Esophagus squamous epithelium (tissue), 5 donors: ENCODE results near the gene ZFHX3. TPM values are rescaled to one million over a fixed set of nuclear protein-coding genes. Genes with fewer than 3 reads are reported as not detected.

Experiments
- DNase-seq: peaks from one replicate; lab custom pipeline; 2025; lab: John Stamatoyannopoulos, UW
- H3K27ac ChIP-seq, 4 donors: fragments of 200-600 bp; sonication (generic); one replicate each; pipeline ENCODE4 v1.5.1; 2016 to 2019; ENCODE audit warnings: mild to moderate bottlenecking in 1 of 4
- H3K27me3 ChIP-seq, 4 donors: fragments of 200-600 bp; sonication (generic); 1 replicate in 3 of 4; 2 replicates in 1 of 4; pipeline versions ENCODE4 v1.5.1 to v1.6.0; 2017 to 2021; ENCODE audit warnings: antibody characterized with exemption in 1 of 4
- H3K36me3 ChIP-seq, 3 donors: fragments of 200-600 bp; sonication (generic); one replicate each; pipeline ENCODE4 v1.5.1; 2016 to 2019
- H3K4me1 ChIP-seq, 3 donors: fragments of 200-600 bp; sonication (generic); one replicate each; pipeline ENCODE4 v1.5.1; 2017 to 2019
- H3K4me3 ChIP-seq, 4 donors: fragments of 200-600 bp; sonication (generic); 1 replicate in 3 of 4; 2 replicates in 1 of 4; pipeline ENCODE4 v1.5.1; 2016 to 2019; ENCODE audit warnings: mild to moderate bottlenecking in 2 of 4, moderate library complexity in 1 of 4
- H3K9me3 ChIP-seq, 3 donors: fragments of 200-600 bp; sonication (generic); one replicate each; pipeline ENCODE4 v1.5.1; 2016 to 2019
- POLR2A ChIP-seq, 4 donors: fragments of 450-650 bp; IDR thresholded peaks; one replicate each; pipeline ENCODE4 v1.6.1; 2017; ENCODE audit warnings: antibody characterized with exemption in 4 of 4, mild to moderate bottlenecking in 4 of 4, moderate library complexity in 3 of 4
- WGBS, 2 donors: methylation state at CpG; one replicate each; pipeline ENCODE4 v1.1.5; 2018; 5-methylcytosine and 5-hydroxymethylcytosine counted together
- intact Hi-C: fragments of 100-400 bp; cut with DNase I; formaldehyde crosslinking; loops from one replicate; pipeline ENCODE4 v1.15.0; 2022
- total RNA-seq, 4 donors: library from RNA; depleted of rRNA; stranded (reverse); fragments of >200 nt; gene quantifications; one replicate each; pipeline ENCODE4 v1.1.0, GENCODE V29; 2016
- TF ChIP-seq, protein P1 (sequence below), 6 experiments: fragments of 450-650 bp in 4 of 6; fragments of 200-600 bp in 2 of 6; sonication (generic) in 2 of 6; IDR thresholded peaks; one replicate each; pipeline ENCODE4 v1.5.1; 2016 to 2019; ENCODE audit warnings: antibody characterized with exemption in 6 of 6, mild to moderate bottlenecking in 4 of 6, moderate library complexity in 4 of 6
- donor health status: DM: yes; HTN: yes; CAD: no.

Gene ZFHX3
- total RNA-seq, 4 donors from 2014 or later: 3.5 to 12.8 (median 4.5) TPM

DNA sequence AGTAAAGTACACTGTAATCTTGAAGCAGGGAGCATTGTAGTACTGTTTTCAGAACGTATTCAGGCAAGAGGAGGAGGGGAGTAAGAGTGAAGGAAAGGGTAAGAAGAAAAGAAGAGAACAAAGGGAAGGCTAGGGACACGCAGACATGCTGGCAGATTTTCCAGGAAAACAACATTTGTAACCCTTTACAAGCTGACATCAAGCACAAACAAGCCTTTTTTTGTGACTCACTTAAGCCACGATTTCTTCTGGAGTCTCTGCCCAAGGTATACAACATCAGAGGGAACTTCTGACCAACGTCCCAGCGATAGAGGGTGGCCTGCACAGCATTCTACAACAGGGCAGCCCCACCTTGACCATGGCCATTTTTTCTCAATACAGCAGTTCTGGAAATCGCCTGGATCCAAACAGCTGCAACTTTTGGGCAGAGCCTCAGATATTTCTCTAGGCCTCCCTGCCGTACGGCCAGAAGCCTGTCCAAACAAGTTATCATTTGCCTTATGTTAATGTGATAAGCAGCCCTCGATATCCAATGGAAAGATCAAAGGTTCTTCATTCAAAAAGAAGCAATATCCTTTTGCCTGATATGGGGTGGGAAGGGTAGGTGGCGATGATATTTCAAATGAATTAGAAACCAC, 247.3 kb downstream of the ZFHX3 start:
- Histone ChIP-seq H3K4me3 (no peak overlapping the region), H3K27me3 (no peaks in the 10 kb centered on the region), H3K36me3 (peaks cover 0 to 53% (median 11%) of the 10 kb centered on the region in 3 donors), H3K9me3 (no peaks in the 10 kb centered on the region), H3K27ac (no peak overlapping the region), H3K4me1 (peaks cover 0 to 12% (median 3%) of the 10 kb centered on the region in 3 donors)
- 34 to 36% methylated on average over 8 to 10 of the region's 10 CpGs for WGBS, 2 donors
- intact Hi-C loops: no loop called here
- no peak for DNase-seq
- TF ChIP-seq POLR2A (IDR thresholded peaks at IDR 0.05): no peak
- TF ChIP-seq, protein P1, sequence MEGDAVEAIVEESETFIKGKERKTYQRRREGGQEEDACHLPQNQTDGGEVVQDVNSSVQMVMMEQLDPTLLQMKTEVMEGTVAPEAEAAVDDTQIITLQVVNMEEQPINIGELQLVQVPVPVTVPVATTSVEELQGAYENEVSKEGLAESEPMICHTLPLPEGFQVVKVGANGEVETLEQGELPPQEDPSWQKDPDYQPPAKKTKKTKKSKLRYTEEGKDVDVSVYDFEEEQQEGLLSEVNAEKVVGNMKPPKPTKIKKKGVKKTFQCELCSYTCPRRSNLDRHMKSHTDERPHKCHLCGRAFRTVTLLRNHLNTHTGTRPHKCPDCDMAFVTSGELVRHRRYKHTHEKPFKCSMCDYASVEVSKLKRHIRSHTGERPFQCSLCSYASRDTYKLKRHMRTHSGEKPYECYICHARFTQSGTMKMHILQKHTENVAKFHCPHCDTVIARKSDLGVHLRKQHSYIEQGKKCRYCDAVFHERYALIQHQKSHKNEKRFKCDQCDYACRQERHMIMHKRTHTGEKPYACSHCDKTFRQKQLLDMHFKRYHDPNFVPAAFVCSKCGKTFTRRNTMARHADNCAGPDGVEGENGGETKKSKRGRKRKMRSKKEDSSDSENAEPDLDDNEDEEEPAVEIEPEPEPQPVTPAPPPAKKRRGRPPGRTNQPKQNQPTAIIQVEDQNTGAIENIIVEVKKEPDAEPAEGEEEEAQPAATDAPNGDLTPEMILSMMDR (IDR thresholded peaks at IDR 0.05): no peak

DNA sequence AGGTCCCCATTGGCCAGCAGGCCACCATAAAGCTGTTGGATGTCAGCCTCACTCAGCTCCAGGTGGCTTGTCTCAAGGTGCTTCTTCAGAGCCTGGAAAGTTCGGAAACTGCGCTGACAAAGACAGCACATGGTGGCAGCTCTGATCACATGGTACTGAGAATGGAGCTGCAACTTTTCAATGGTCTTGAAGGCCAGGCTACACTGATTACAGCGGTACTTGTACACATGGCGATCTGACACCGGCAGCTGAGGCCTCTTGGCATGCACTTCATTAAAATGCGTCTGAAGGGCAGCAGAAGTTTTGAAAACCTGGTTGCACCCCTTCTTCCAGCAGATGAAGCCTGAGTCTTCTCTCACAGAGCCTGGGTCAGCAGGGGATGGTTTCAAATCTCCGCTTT, 249.7 kb downstream of the ZFHX3 start:
- Histone ChIP-seq H3K9me3 (no peaks in the 10 kb centered on the region), H3K4me3 (no peak overlapping the region), H3K4me1 (peaks cover 0 to 12% (median 3%) of the 10 kb centered on the region in 3 donors), H3K36me3 (peaks cover 0 to 70% (median 11%) of the 10 kb centered on the region in 3 donors), H3K27me3 (no peaks in the 10 kb centered on the region), H3K27ac (no peak overlapping the region)
- intact Hi-C loops: no loop called here
- WGBS, 2 donors: 100% methylated on average over 3 to 5 of the region's 7 CpGs
- TF ChIP-seq, protein P1 (IDR thresholded peaks at IDR 0.05): no peak
- TF ChIP-seq POLR2A (IDR thresholded peaks at IDR 0.05): no peak
- DNase-seq: no peak

DNA sequence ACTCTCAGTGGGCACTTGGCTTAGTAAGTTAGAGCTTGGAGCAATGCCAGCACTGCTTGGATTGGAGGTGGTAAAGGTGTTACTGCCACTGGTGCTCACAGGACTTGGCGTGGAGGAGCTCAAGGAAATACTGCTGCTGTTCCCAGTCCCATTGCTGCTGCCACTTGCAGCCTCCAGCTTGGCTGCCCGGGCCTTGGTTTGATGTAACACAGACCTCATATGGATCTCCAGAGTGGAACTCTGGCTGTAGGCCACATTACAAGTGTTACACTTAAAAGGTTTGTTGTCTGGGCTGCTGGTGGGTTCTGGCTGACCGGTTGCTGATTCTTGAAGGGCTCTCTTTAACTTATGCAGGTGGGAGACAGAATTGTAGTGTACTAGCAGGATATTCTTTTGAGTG, 250.3 kb downstream of the ZFHX3 start:
- no peaks in the 10 kb centered on the region for H3K27me3 ChIP-seq
- intact Hi-C loops: no loop called here
- peaks cover 0 to 12% (median 3%) of the 10 kb centered on the region in 3 donors for H3K4me1 ChIP-seq
- H3K36me3 ChIP-seq: peaks cover 0 to 76% (median 11%) of the 10 kb centered on the region in 3 donors
- H3K9me3 ChIP-seq: no peaks in the 10 kb centered on the region
- H3K27ac ChIP-seq: no peak overlapping the region
- no peak for DNase-seq
- WGBS, 2 donors: 92 to 96% methylated on average over 2 of the region's 3 CpGs
- TF ChIP-seq, protein P1 (IDR thresholded peaks at IDR 0.05): no peak
- TF ChIP-seq POLR2A (IDR thresholded peaks at IDR 0.05): no peak
- no peak overlapping the region for H3K4me3 ChIP-seq

DNA sequence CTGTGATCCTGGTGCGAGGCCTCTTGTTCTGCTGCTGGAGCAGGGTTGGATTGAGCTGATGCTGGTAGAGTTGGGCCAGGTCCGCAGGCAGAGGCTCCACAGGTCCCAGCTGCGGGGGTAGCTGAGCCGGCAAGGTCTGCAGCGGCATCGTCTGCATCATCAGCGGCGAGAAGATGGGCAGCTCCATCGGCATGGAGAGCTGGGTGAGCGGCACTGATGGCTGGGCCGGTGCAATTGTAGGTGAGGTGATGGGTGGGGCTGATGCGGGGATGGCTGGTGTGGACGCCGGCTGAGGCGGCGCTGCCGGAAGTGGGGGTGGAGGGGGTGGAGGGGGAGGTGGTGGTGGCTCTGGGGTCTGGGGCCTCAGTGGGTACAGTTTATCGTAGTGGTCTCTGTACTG, 251.7 kb downstream of the ZFHX3 start:
- TF ChIP-seq, protein P1 (IDR thresholded peaks at IDR 0.05): no peak
- no peak for TF ChIP-seq POLR2A (IDR thresholded peaks at IDR 0.05)
- Histone ChIP-seq H3K4me1 (peaks cover 0 to 12% (median 3%) of the 10 kb centered on the region in 3 donors), H3K9me3 (no peaks in the 10 kb centered on the region), H3K27ac (no peak overlapping the region), H3K36me3 (peaks cover 0 to 86% (median 11%) of the 10 kb centered on the region in 3 donors), H3K27me3 (no peaks in the 10 kb centered on the region), H3K4me3 (no peak overlapping the region)
- 94 to 95% methylated on average over 3 to 5 of the region's 18 CpGs for WGBS, 2 donors
- DNase-seq: no peak
- intact Hi-C loops: no loop called here

DNA sequence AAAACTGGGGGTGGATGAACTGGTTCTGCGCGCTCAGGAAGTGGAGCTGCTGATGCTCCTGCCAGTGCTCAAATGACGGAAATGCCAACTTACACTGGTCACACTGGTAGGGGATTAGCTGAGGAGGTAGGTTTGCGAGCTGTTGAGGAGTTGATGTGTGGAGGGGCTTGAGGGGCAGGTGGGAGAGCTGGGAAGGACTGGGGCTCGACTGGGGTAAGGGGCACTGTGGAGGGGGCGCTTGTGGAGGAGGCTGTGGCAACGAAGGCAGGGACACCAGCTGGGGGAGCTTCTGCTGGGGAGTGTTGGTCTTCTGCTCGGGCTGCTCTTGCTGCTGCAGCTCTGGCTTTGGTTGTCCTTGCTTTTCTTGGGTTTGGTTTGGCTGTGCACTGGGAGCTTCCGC, 252.9 kb downstream of the ZFHX3 start:
- Histone ChIP-seq H3K27ac (no peak overlapping the region), H3K4me3 (no peak overlapping the region), H3K27me3 (no peaks in the 10 kb centered on the region), H3K9me3 (no peaks in the 10 kb centered on the region), H3K36me3 (peaks cover 0 to 87% (median 11%) of the 10 kb centered on the region in 3 donors), H3K4me1 (no peaks in the 10 kb centered on the region)
- no peak for TF ChIP-seq POLR2A (IDR thresholded peaks at IDR 0.05)
- TF ChIP-seq, protein P1 (IDR thresholded peaks at IDR 0.05): no peak
- intact Hi-C loops: no loop called here
- 93 to 97% methylated on average over 5 to 6 of the region's 9 CpGs for WGBS, 2 donors
- no peak for DNase-seq
